ENCODE measurements around the gene WTAP.
"Not testable (repeated sequence)": the region's sequence is repeated elsewhere in the genome, so short reads cannot be mapped to it uniquely, and the experiment has no call there.

Gene WTAP

GRCh38 chr6:159762681-159763293 is 35.5 kb downstream of the WTAP start:
- FAIRE-seq, result no peak

DNA sequence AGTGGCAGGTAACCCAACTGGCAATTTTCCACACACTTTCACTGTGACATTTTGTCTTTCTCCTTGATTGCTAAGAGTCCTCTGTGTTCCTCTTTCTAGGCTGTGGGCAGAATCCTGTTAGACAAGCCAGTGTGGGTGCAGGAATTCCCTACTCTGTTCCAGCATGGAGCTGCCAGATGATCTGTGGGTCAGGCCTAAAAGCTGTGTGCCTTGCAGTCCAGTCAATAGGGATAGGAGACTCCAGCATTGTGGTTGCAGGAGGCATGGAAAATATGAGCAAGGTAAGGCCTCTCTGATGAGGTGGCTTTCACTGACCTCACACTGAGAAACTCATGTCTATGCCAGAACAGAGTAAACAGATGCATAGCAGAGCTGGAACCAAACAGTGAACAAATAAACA is 39.6 kb downstream of the WTAP start:
- FAIRE-seq, result no peak

DNA sequence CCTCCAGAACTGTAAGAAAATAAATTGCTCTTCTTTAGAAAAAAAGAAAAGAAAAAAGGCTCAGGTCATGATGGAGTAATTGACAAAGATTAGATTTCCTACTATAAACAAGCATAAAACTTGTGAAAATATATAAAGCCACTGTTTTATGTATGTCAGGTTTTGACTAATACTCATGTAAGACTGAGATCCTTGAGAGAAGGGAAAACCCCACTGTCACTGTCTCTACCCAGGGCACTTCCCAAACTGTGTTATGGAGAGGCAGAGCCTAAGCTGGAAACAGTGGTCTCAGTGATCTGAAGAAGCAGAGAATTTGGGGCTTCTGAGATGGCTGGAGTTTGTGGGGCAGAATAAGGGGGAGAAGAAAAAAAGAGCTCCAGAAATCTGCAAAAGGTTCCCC is 42.2 kb downstream of the WTAP start:
- no peak for FAIRE-seq

GRCh38 chr6:159772196-159772595 is 44.9 kb downstream of the WTAP start:
- FAIRE-seq, result no peak

- FAIRE-seq, result no peak
These were observed 50.1 kb downstream of the WTAP start for GRCh38 chr6:159777240-159777904.

DNA sequence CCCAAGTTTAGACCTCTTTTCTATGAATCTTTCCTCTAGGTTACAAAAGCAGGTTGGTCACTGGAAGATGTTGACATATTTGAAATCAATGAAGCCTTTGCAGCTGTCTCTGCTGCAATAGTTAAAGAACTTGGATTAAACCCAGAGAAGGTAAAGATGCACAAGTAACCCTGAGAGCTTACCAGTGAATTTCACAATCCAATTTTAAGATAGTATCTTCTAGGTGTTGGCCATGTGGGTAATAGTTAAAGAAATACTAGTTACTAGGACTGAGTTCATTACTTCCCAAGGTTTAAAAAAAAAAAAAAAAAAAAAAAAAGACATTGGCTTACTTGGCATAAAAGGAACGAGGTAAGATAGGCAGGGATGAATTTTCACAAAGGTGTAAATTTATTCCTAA is 50.8 kb downstream of the WTAP start:
- FAIRE-seq, result no peak

GRCh38 chr6:159778542-159779103 is 51.3 kb downstream of the WTAP start:
- no peak for FAIRE-seq

- no peak for FAIRE-seq
These were observed 61.0 kb downstream of the WTAP start for GRCh38 chr6:159788276-159788675.

- FAIRE-seq, result no peak
These were observed 61.6 kb downstream of the WTAP start for GRCh38 chr6:159788753-159789376.

DNA sequence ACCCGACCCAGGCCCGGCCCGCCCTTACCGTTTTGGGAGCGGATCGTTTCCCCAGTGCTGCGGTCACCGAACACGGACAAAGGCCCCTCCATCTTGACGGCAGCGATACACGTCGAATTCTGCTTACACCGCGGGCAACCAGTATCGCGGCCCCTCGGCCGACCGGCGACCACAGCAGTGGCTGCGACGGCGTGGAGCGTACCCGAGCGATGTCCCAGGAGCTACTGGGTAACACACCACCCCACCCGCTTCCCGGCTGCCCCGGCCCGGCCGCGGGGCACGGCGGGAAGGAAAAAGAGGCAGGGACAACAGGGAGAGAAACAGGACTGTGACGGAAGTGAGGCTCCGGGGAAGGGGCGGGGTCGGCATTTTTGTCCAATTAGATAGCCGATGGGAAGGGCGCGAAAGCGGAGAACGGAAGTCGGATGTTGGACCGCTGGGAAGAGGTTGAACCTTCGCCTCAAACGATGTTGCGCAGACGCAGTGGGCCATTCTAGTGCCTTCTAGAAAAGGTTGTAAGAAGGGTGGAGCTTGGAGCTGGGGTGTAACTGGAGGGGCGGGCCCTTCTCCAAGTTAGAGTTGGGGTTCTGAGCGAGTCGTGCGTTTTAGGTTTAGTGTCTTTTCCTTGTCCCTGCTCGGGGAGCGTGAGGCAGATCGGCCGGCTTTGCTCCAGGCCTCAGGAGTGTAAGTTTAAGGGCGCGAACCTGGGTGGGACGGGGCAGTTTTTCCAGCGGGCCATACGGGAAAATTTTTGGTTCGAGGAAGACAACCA is 62.3 kb downstream of the WTAP start, which contains the start of gene TCP1:
Gene TCP1, minus strand, starts transcription at position 226 of the 772 bp plus-strand sequence. Its CDS starts 134 bp downstream, at position 92.
- FAIRE-seq, result peak; percentile 78

GRCh38 chr6:159790149-159790955 is 63.0 kb downstream of the WTAP start, which contains the start of gene MRPL18:
Gene MRPL18 (plus strand): TSS chr6:159790467. CDS start chr6:159790588, 121 bp downstream.
- no peak for FAIRE-seq

DNA sequence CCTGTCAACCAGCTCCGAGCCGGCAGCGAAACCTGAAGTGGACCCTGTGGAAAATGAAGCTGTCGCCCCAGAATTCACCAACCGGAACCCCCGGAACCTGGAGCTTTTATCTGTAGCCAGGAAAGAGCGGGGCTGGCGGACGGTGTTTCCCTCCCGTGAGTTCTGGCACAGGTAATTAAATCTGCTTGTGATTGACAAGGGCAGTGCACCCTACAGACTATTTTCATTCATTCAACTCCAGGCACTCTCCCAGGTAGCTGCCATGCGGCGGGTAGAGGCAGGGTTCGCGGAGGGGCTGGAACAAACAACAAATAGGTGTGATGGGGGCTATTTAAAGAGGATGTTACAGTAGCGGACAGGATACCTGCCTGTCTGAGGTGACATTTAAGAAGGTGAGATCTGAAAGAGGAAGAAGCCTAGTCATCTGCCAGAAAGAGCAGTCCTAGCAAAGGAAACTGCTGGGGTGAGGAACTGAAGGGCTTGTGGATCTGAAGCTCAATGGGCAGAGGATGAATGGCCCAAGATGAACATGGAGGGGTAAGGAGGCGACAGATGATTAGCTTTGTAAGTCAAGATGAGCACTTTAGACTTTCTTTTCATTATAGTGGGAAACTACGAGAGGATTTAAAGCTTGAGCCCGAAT is 63.8 kb downstream of the WTAP start:
- no peak for FAIRE-seq

DNA sequence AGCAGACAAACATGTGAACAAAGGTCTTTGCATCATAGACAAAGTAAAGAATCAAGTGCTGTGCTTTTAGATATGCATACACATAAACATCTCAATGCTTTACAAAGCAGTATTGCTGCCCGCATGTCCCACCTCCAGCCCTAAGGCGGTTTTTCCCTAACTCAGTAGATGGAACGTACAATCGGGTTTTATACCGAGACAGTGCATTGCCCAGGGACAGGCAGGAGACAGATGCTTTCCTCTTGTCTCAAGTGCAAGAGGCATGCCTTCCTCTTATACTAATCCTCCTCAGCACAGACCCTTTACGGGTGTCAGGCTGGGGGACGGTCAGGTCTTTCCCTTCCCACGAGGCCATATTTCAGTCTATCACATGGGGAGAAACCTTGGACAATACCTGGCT is 67.7 kb downstream of the WTAP start:
- not testable (repeated sequence) for FAIRE-seq

- no peak for FAIRE-seq
These were observed 70.2 kb downstream of the WTAP start for GRCh38 chr6:159797554-159797953.

DNA sequence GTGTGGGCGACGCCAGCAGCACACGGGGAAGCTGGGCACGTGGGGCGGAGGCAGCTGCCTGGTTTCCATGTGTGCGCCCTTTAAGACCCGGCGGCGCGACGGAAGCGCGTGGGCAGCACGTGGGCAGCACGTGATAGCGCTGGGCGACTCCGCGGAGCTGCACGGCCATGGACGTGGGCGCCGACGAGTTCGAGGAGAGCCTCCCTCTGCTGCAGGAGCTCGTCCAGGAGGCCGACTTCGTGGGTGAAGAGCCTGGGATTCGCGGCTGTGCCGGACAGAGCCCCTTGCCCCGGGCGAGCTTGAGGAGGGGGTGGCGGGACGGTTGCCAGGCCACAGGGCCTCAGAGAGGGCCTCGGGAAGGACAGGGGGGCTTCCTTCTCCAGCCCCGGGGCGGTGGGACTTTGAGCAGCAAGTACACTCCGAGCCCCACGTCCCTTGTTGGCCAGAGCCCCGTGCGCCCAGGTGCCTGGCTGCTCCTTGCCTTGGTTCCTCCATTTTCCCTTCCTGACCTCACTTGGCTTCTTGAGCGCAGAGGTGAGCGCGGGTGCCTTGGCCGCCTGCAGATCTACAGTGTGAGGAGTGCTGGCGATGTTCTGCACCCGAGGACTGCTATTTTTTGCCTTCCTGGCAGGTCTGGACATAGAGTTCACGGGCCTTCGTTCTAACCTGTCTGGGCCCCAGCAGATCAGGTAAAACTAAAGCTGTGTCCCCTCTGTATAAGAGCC is 73.0 kb downstream of the WTAP start, which contains the start of gene PNLDC1:
Gene PNLDC1, plus strand, starts transcription at position 136 of the 725 bp plus-strand sequence. Its CDS starts 32 bp downstream, at position 168.
- FAIRE-seq, result no peak

GRCh38 chr6:159801935-159802334 is 74.6 kb downstream of the WTAP start:
- FAIRE-seq, result no peak

DNA sequence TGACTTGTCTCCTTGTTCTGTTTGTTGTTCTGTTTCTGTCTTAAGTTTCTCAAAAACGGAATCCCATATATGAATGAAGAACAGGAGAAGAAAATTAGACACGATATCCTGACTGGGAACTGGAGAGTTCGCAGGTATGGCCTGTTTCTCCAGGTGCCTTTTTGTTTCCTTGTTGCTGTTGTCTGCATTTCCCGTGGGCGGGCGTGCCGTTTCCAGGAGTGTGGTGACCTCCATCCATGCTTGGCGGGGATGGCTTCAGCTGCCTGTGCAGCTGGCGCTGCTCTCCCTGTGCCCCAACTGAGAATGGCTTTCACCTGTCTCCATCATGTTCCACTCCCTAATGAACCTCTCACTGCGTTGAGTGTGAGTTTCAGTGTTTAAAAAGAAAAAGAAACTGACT is 77.2 kb downstream of the WTAP start:
- no peak for FAIRE-seq

GRCh38 chr6:159805440-159806020 is 78.2 kb downstream of the WTAP start:
- FAIRE-seq, result no peak
